ENCODE data around the gene PRUNE1.

GRCh38 chr1:151069103-151069486 lies 60.8 kb downstream of the PRUNE1 start:
- TF ChIP-seq TEAD4 (IDR thresholded peaks at IDR 0.05) (no peak), CEBPB (IDR thresholded peaks at IDR 0.05) (no peak), TAF1 (IDR thresholded peaks at IDR 0.05; ENCODE audit: low read depth) (no peak), YY1 (IDR thresholded peaks at IDR 0.05; ENCODE audit: low read depth) (no peak), EP300 (IDR thresholded peaks at IDR 0.05; ENCODE audit: borderline replicate concordance) (no peak), REST (IDR thresholded peaks at IDR 0.05; ENCODE audit: low read depth) (no peak), NFIC (IDR thresholded peaks at IDR 0.05) (no peak), RAD21 (IDR thresholded peaks at IDR 0.05; ENCODE audit: low read depth) (no peak), MAX (IDR thresholded peaks at IDR 0.05) (no peak), FOXM1 (IDR thresholded peaks at IDR 0.05; ENCODE audit: borderline replicate concordance, low read depth) (no peak), EGR1 (IDR thresholded peaks at IDR 0.05) (no peak)

Measured in Ishikawa (cell line).